22Rv1 (cell line): ENCODE measurements around the gene FBXO2.

Experiments used
- ZFX ChIP-seq: fragments of 450-650 bp; IDR thresholded peaks from 2 replicates; pipeline ENCODE4 v1.6.1; 2017; ENCODE audit warnings: antibody characterized with exemption, borderline replicate concordance
- TF ChIP-seq, protein P1 (sequence below): fragments of 450-650 bp; IDR thresholded peaks from 2 replicates; pipeline ENCODE4 v1.5.1; 2017; ENCODE audit warnings: mild to moderate bottlenecking

- TF ChIP-seq, protein P1, sequence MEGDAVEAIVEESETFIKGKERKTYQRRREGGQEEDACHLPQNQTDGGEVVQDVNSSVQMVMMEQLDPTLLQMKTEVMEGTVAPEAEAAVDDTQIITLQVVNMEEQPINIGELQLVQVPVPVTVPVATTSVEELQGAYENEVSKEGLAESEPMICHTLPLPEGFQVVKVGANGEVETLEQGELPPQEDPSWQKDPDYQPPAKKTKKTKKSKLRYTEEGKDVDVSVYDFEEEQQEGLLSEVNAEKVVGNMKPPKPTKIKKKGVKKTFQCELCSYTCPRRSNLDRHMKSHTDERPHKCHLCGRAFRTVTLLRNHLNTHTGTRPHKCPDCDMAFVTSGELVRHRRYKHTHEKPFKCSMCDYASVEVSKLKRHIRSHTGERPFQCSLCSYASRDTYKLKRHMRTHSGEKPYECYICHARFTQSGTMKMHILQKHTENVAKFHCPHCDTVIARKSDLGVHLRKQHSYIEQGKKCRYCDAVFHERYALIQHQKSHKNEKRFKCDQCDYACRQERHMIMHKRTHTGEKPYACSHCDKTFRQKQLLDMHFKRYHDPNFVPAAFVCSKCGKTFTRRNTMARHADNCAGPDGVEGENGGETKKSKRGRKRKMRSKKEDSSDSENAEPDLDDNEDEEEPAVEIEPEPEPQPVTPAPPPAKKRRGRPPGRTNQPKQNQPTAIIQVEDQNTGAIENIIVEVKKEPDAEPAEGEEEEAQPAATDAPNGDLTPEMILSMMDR: no peak
- TF ChIP-seq ZFX: no peak
Measured at GRCh38 chr1:11680270-11681070, 26.2 kb upstream of the FBXO2 start.
